ENCODE data around the gene LOC101059915.

The LOC101059915 gene

DNA sequence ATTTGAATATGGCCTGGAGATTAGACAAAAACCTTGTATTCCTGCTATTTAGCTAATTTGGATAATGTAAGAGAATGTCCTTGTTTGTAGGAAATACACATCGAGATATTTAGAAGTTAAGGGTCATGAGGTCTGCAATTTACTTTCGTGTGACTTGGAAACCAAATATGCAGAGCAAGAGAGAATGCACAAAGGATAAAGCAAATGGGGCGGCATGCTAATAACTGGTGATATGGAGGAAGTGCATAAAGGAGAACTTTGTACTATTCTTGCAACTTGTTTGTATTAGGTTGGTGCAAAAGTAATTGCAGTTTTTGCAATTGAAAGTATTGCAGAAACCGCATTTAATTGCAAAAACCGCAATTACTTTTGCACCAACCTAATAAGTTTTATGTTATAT lies 41.9 kb upstream of the LOC101059915 start:
- H3K36me3 ChIP-seq (ENCODE audit: control insufficient read depth, low read length): no peaks in the 10 kb centered on the region
- H3K4me1 ChIP-seq (ENCODE audit: control insufficient read depth, low read length): peaks cover 28% of the 10 kb centered on the region
- H4K20me1 ChIP-seq (ENCODE audit: control insufficient read depth, insufficient read depth, low read depth, low read length): no peaks in the 10 kb centered on the region
- H3K27ac ChIP-seq (ENCODE audit: low read depth, low read length): no peak overlapping the region
- H3K79me2 ChIP-seq (ENCODE audit: control insufficient read depth, low read length): no peaks in the 10 kb centered on the region
- no peaks in the 10 kb centered on the region for H3K27me3 ChIP-seq (ENCODE audit: control insufficient read depth, low read length)
- H3K4me3 ChIP-seq (ENCODE audit: low read length): no peak overlapping the region
- no peaks in the 10 kb centered on the region for H3K9me3 ChIP-seq (ENCODE audit: control insufficient read depth, insufficient read depth, low read length)
- no peaks in the 10 kb centered on the region for H3F3A ChIP-seq (ENCODE audit: control insufficient read depth, insufficient read depth)
- TF ChIP-seq CTCF (IDR thresholded peaks at IDR 0.05; ENCODE audit: low read depth, low read length, poor library complexity, severe bottlenecking) (no peak), EZH2phosphoT487 (IDR thresholded peaks at IDR 0.05; ENCODE audit: borderline replicate concordance, low read length) (no peak)
- no peaks in the 10 kb centered on the region for H3K9me2 ChIP-seq (replicated peaks; ENCODE audit: control insufficient read depth, low read length)
- H3K4me2 ChIP-seq (ENCODE audit: low read length): no peak overlapping the region

GRCh38 chrX:71626576-71626975 lies 40.8 kb upstream of the LOC101059915 start:
- H3K27me3 ChIP-seq (ENCODE audit: control insufficient read depth, low read length): no peaks in the 10 kb centered on the region
- no peaks in the 10 kb centered on the region for H4K20me1 ChIP-seq (ENCODE audit: control insufficient read depth, insufficient read depth, low read depth, low read length)
- H3K4me3 ChIP-seq (ENCODE audit: low read length): no peak overlapping the region
- H3K4me1 ChIP-seq (ENCODE audit: control insufficient read depth, low read length): peaks cover 28% of the 10 kb centered on the region
- H3K4me2 ChIP-seq (ENCODE audit: low read length): no peak overlapping the region
- H3K79me2 ChIP-seq (ENCODE audit: control insufficient read depth, low read length): no peaks in the 10 kb centered on the region
- H3K36me3 ChIP-seq (ENCODE audit: control insufficient read depth, low read length): no peaks in the 10 kb centered on the region
- no peak overlapping the region for H3K27ac ChIP-seq (ENCODE audit: low read depth, low read length)
- H3F3A ChIP-seq (ENCODE audit: control insufficient read depth, insufficient read depth): no peaks in the 10 kb centered on the region
- no peaks in the 10 kb centered on the region for H3K9me3 ChIP-seq (ENCODE audit: control insufficient read depth, insufficient read depth, low read length)
- TF ChIP-seq CTCF (IDR thresholded peaks at IDR 0.05; ENCODE audit: low read depth, low read length, poor library complexity, severe bottlenecking) (no peak), EZH2phosphoT487 (IDR thresholded peaks at IDR 0.05; ENCODE audit: borderline replicate concordance, low read length) (no peak)
- no peaks in the 10 kb centered on the region for H3K9me2 ChIP-seq (replicated peaks; ENCODE audit: control insufficient read depth, low read length)

- H3K4me2 ChIP-seq (ENCODE audit: low read length): no peak overlapping the region
- H3K79me2 ChIP-seq (ENCODE audit: control insufficient read depth, low read length): no peaks in the 10 kb centered on the region
- no peaks in the 10 kb centered on the region for H3F3A ChIP-seq (ENCODE audit: control insufficient read depth, insufficient read depth)
- H3K9me2 ChIP-seq (replicated peaks; ENCODE audit: control insufficient read depth, low read length): no peaks in the 10 kb centered on the region
- H3K36me3 ChIP-seq (ENCODE audit: control insufficient read depth, low read length): no peaks in the 10 kb centered on the region
- H3K4me3 ChIP-seq (ENCODE audit: low read length): no peak overlapping the region
- no peaks in the 10 kb centered on the region for H3K27me3 ChIP-seq (ENCODE audit: control insufficient read depth, low read length)
- H3K9me3 ChIP-seq (ENCODE audit: control insufficient read depth, insufficient read depth, low read length): no peaks in the 10 kb centered on the region
- TF ChIP-seq CTCF (IDR thresholded peaks at IDR 0.05; ENCODE audit: low read depth, low read length, poor library complexity, severe bottlenecking) (no peak), EZH2phosphoT487 (IDR thresholded peaks at IDR 0.05; ENCODE audit: borderline replicate concordance, low read length) (no peak)
- H4K20me1 ChIP-seq (ENCODE audit: control insufficient read depth, insufficient read depth, low read depth, low read length): no peaks in the 10 kb centered on the region
- no peak overlapping the region for H3K27ac ChIP-seq (ENCODE audit: low read depth, low read length)
- H3K4me1 ChIP-seq (ENCODE audit: control insufficient read depth, low read length): peaks cover 22% of the 10 kb centered on the region
Measured at GRCh38 chrX:71627588-71628404, 39.5 kb upstream of the LOC101059915 start.
